PC-9 (cell line): ENCODE measurements around the gene YWHAQ.

Experiments used
- CTCF ChIP-seq: fragments of 200-600 bp; sonication (generic); conservative IDR thresholded peaks from 2 replicates; pipeline ENCODE4 v1.6.1; 2017; ENCODE audit warnings: mixed run types, antibody characterized with exemption, mild to moderate bottlenecking, moderate library complexity
- EZH2 ChIP-seq: fragments of 200-600 bp; sonication (generic); IDR thresholded peaks from 2 replicates; pipeline ENCODE4 v1.8.0; 2017; ENCODE audit warnings: antibody characterized with exemption, low read depth

- TF ChIP-seq CTCF (no peak), EZH2 (no peak)
Measured at GRCh38 chr2:9665898-9666297, 35.1 kb upstream of the YWHAQ start.
